CD4-positive, alpha-beta T cell (primary cell): ENCODE data around the gene ZGPAT. TPM values are rescaled to one million over a fixed set of nuclear protein-coding genes. Genes with fewer than 3 reads are reported as not detected.
A peak's percentile ranks its signal among the peaks of the same experiment; 100 is the strongest.

Source experiments
- ATAC-seq: fragments of 200-7000 bp; cut with Tn5 transposase; one replicate; pipeline ENCODE4 v1.10.0; 2022; ENCODE audit warnings: mild to moderate bottlenecking; ENCODE audit not compliant: poor library complexity
- CTCF ChIA-PET: fragments of 350-600 bp; sonication (Branson Sonifier 250); formaldehyde crosslinking; loops from one replicate; lab custom pipeline; 2021; ENCODE audit warnings: antibody characterized with exemption, inconsistent platforms; lab: Charles Lee
- POLR2A ChIA-PET: fragments of 350-600 bp; sonication (Branson Sonifier 250); formaldehyde crosslinking; loops from one replicate; lab custom pipeline; 2021; ENCODE audit warnings: antibody characterized with exemption, inconsistent platforms; lab: Charles Lee
- DNase-seq, 14 experiments: peaks; one replicate each; pipeline ENCODE4 v3.0.0-alpha.2; 2013 to 2020; ENCODE audit warnings: mixed read lengths in 2 of 14
- H3K27ac ChIP-seq, 2 donors: one replicate each; pipeline versions ENCODE4 v1.5.1 to v1.7.0; 2013; ENCODE audit warnings: low read length in 2 of 2, low read depth in 1 of 2, mild to moderate bottlenecking in 1 of 2
- H3K27me3 ChIP-seq, 2 experiments: 1 replicate in 1 of 2; 2 replicates in 1 of 2; pipeline versions ENCODE4 v1.6.1 to v1.7.0; 2013; ENCODE audit warnings: low read length in 2 of 2, control low read depth in 1 of 2, mild to moderate bottlenecking in 1 of 2, moderate library complexity in 1 of 2; ENCODE audit not compliant: insufficient read depth in 2 of 2, control insufficient read depth in 1 of 2
- H3K36me3 ChIP-seq: one replicate; pipeline ENCODE4 v1.6.1; 2013; ENCODE audit warnings: low read length, control low read depth; ENCODE audit not compliant: insufficient read depth
- H3K4me1 ChIP-seq: one replicate; pipeline ENCODE4 v1.6.1; 2013; ENCODE audit warnings: low read length, control low read depth; ENCODE audit not compliant: insufficient read depth
- H3K4me3 ChIP-seq: one replicate; pipeline ENCODE4 v1.5.1; 2013; ENCODE audit warnings: mild to moderate bottlenecking, low read length, moderate library complexity
- H3K9me3 ChIP-seq, 2 experiments: 1 replicate in 1 of 2; 2 replicates in 1 of 2; pipeline versions ENCODE4 v1.6.1 to v1.7.0; 2013; ENCODE audit warnings: low read length in 2 of 2, mild to moderate bottlenecking in 2 of 2, control low read depth in 1 of 2, moderate library complexity in 1 of 2; ENCODE audit not compliant: control insufficient read depth in 1 of 2, insufficient read depth in 1 of 2
- H3K27ac Mint-ChIP-seq: one replicate; pipeline ENCODE4 v1.8.0; 2020; ENCODE audit warnings: mixed read lengths
- H3K27me3 Mint-ChIP-seq: one replicate; pipeline ENCODE4 v1.8.0; 2021; ENCODE audit warnings: mixed read lengths
- H3K36me3 Mint-ChIP-seq: one replicate; pipeline ENCODE4 v1.8.0; 2021; ENCODE audit warnings: low read depth, mixed read lengths
- H3K4me1 Mint-ChIP-seq: one replicate; pipeline ENCODE4 v1.8.0; 2021; ENCODE audit warnings: low read depth, mixed read lengths
- H3K4me3 Mint-ChIP-seq: one replicate; pipeline ENCODE4 v1.8.0; 2020; ENCODE audit warnings: mild to moderate bottlenecking, mixed read lengths
- H3K9me3 Mint-ChIP-seq: one replicate; pipeline ENCODE4 v1.8.0; 2020; ENCODE audit warnings: mixed read lengths
- CTCF ChIP-seq: fragments of 200-600 bp; IDR thresholded peaks from one replicate; pipeline ENCODE4 v1.8.0; 2022; ENCODE audit warnings: antibody characterized with exemption, mild to moderate bottlenecking
- intact Hi-C, 2 experiments: fragments of 100-400 bp; cut with DNase I in 1 of 2; cut with micrococcal nuclease in 1 of 2; formaldehyde crosslinking; loops; one replicate each; pipeline versions ENCODE4 v1.15.1 to v1.9.0; 2023 to 2025; cut with DNase I, micrococcal nuclease
- total RNA-seq, 174 experiments: library from RNA in 2 of 174; stranded (reverse) in 2 of 174; gene quantifications; one replicate each; pipeline ENCODE4 v1.2.3 and lab custom pipeline; 2021 to 2026

ZGPAT gene
- total RNA-seq, 2 experiments from 2014 or later = 28.2 to 33.4 TPM

DNA sequence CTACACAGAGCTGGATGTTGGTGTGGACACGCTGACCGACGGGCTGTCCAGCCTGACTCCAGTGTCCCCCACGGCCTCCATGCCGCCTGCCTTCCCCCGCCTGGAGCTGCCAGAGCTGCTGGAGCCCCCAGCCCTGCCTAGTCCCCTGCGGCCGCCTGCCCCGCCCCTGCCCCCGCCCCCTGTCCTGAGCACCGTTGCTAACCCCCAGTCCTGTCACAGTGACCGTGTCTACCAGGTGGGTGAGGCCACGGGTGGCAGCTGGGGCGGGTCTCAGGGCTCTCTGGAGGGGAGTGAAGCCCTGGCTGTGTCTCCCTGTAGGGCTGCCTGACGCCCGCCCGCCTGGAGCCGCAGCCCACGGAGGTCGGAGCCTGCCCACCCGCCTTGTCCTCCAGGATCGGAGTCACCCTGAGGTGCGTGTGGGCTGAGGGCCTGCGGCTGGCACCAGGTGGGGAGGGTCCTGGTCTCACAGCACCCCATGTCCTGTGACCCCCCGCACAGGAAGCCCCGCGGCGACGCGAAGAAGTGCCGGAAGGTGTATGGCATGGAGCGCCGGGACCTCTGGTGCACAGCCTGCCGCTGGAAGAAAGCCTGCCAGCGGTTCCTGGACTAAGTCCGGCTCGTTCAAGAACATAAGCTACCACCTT, 34.7 kb downstream of the ZGPAT start:
- Mint-ChIP-seq H3K27me3 (no peaks in the 10 kb centered on the region), H3K36me3 (peaks cover 7% of the 10 kb centered on the region), H3K27ac (no peak overlapping the region), H3K9me3 (no peaks in the 10 kb centered on the region), H3K4me3 (no peak overlapping the region), H3K4me1 (peaks cover 6% of the 10 kb centered on the region)
- TF ChIP-seq CTCF = no peak
- ATAC-seq (no peak), DNase-seq (peak in 1 of 14 experiments; percentile 32)
- Histone ChIP-seq H3K27me3 (no peaks in the 10 kb centered on the region), H3K4me1 (peaks cover 32% of the 10 kb centered on the region), H3K36me3 (peaks cover 40% of the 10 kb centered on the region), H3K9me3 (no peaks in the 10 kb centered on the region), H3K27ac (no peak overlapping the region), H3K4me3 (no peak overlapping the region)
- CTCF ChIA-PET = interaction anchor here (1.2 to 1.9 kb wide), 2 partner anchors 35 to 36 kb away, joined by 3 to 5 read pairs; partner anchors contain the start of genes ARFRP1 and ZGPAT
- POLR2A ChIA-PET = interaction anchor here (0.9 to 9.9 kb wide), 4 partner anchors 8 to 222 kb away, joined by 3 to 168 read pairs (median 61); partner anchors contain the start of genes ARFRP1, PPDPF, RTEL1 and ZGPAT
- intact Hi-C loops = loop anchor here in 1 of 2 experiments (5.0 kb wide), 1 partner anchor 85 kb away; the partner anchor contains the start of gene RTEL1

DNA sequence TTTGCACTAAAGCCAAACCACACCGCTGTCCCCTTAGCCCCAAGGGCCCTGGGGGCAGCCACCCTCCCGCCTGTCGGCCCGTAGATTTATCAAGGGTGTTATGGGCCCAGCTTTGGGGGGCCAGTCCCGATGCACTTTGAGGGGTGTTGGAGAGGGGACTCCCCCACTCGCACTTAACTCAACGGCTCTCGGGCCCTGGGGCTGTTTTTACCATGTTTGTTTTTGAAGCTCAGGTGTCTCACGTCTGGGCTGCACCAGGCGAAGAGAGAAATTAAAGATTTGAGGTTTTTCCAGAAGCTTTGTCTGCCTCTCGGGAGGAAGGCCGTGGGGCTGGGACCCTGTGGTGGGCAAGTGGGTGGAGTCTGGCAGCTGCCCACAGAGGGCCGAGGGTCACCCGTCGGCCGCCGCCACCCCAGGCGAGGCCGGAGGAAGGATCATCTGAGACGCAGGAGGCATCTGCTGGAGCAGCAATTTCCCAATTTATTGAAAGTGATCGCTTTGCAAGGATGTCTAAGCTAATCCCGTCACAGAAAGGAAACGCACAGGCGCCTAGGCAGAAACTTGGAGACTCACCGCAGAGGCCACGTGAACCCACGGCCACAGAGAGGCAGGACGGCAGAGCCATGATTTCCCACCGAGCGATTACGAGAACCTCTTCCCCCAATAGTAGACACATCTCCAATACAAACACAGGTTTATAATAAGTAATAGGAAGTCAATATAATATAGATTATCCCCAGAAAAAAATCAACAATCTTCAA, 35.6 kb downstream of the ZGPAT start:
- peaks cover 30% of the 10 kb centered on the region for H3K4me1 ChIP-seq
- no peak for DNase-seq
- H3K27me3 Mint-ChIP-seq = no peaks in the 10 kb centered on the region
- peaks cover 36% of the 10 kb centered on the region for H3K36me3 ChIP-seq
- H3K27me3 ChIP-seq = no peaks in the 10 kb centered on the region
- no peak overlapping the region for H3K27ac Mint-ChIP-seq
- H3K4me3 Mint-ChIP-seq = peak overlapping the region; percentile 54
- peaks cover 7% of the 10 kb centered on the region for H3K36me3 Mint-ChIP-seq
- peaks cover 6% of the 10 kb centered on the region for H3K4me1 Mint-ChIP-seq
- H3K9me3 ChIP-seq = no peaks in the 10 kb centered on the region
- ChIA-PET CTCF (interaction anchor here (1.2 to 1.9 kb wide), 2 partner anchors 35 to 37 kb away, joined by 3 to 5 read pairs; partner anchors contain the start of genes ARFRP1 and ZGPAT), POLR2A (interaction anchor here (1.1 kb wide), 1 partner anchor 223 kb away, joined by 4 read pairs; the partner anchor contains the start of gene PPDPF)
- ATAC-seq = no peak
- TF ChIP-seq CTCF = no peak
- intact Hi-C loops = loop anchor here in 1 of 2 experiments (5.0 kb wide), 1 partner anchor 86 kb away; the partner anchor contains the start of gene RTEL1
- no peak overlapping the region for H3K4me3 ChIP-seq
- no peaks in the 10 kb centered on the region for H3K9me3 Mint-ChIP-seq
- H3K27ac ChIP-seq = no peak overlapping the region

DNA sequence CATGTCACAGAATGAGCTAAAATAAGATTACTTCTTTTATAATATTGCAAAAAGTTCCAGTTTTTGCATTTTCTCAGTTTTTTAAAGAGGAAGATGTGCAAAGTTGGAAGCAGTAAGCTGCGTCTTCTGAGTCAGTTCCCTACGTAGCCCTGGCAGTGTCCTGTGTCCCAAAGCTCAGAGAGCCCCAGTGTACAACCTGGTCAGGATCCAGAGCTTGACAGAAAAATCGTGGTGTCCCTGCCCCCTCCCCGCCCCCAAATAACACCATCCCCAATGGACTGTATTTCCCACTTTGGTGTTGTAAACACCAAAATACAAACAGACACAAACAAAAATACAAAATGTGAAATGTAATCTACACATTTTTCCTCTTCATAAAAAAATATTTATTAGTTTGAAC, 36.3 kb downstream of the ZGPAT start:
- Histone ChIP-seq H3K4me1 (peaks cover 22% of the 10 kb centered on the region), H3K4me3 (no peak overlapping the region), H3K9me3 (no peaks in the 10 kb centered on the region), H3K27me3 (no peaks in the 10 kb centered on the region), H3K36me3 (peaks cover 30% of the 10 kb centered on the region), H3K27ac (no peak overlapping the region)
- H3K9me3 Mint-ChIP-seq = no peaks in the 10 kb centered on the region
- intact Hi-C loops = loop anchor here in 1 of 2 experiments (5.0 kb wide), 1 partner anchor 87 kb away; the partner anchor contains the start of gene RTEL1
- H3K4me3 Mint-ChIP-seq = no peak overlapping the region
- CTCF ChIA-PET = interaction anchor here (0.5 to 1.2 kb wide), 2 partner anchors 36 to 37 kb away, joined by 3 to 5 read pairs; partner anchors contain the start of genes ARFRP1 and ZGPAT
- POLR2A ChIA-PET = no interaction called here
- no peak for ATAC-seq
- H3K4me1 Mint-ChIP-seq = peaks cover 12% of the 10 kb centered on the region
- H3K36me3 Mint-ChIP-seq = peaks cover 7% of the 10 kb centered on the region
- H3K27ac Mint-ChIP-seq = no peak overlapping the region
- DNase-seq = no peak
- H3K27me3 Mint-ChIP-seq = no peaks in the 10 kb centered on the region
- no peak for TF ChIP-seq CTCF
